ENCODE measurements around the gene GDPGP1.
A peak's percentile ranks its signal among the peaks of the same experiment; 100 is the strongest.
"Not testable (repeated sequence)": the region's sequence is repeated elsewhere in the genome, so short reads cannot be mapped to it uniquely, and the experiment has no call there.

The GDPGP1 gene

DNA sequence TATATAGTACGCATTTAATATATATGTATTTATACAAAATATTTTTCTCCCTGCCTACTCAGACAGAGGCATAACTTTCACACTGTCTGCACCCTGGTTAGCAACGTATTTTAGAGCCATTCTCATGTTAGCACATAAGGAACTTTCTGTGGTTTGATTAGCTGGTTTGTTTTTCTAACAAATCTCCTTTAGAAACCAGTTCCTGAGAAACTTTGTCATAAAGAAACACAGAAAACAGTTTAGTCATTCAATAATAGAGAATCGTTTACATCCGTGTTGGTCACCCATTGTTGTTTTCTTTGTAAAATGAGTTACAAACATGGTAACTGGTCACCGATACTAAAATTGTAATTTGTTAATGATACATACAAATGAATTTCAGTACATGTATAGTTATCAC, 25.5 kb downstream of the GDPGP1 start:
- no peak for DNase-seq (ENCODE audit: low read depth in 1 of 2, low spot score in 1 of 2)

DNA sequence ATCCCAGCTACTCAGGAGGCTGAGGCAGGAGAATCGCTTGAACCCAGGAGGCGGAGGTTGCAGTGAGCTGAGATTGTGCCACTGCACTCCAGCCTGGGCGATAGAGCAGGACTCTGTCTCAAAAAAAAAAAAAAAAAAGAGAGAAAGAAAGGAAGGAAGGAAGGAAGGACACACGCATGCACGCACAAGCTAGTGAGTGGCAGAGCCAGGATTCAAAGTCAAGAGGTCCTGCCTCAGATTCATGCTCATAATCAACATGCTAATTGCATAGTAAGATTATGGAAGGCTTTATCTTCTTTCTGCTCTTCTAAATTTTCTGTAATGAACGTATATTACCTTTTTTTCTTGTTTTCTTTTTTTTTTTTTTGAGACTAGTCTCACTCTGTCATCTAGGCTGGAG, 26.7 kb downstream of the GDPGP1 start:
- DNase-seq (ENCODE audit: low read depth in 1 of 2, low spot score in 1 of 2) = not testable (repeated sequence)

DNA sequence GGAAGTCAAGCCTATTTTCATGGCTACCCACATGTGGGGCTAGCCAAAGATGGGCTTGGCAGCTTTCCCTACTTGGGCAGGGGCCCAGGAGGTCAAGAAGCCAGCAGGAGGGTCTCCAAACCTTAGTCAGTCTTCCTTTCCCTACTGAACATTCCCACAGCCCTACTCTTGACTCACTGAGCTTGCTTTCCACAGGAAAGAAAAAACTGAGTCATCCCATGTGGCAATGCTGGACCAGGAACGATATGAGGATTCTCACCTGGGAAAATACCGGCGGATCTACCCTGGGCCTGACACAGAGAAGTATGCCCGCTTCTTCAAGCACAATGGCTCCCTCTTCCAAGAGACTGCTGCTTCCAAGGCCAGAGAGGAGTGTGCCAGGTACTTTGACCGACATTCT, 27.8 kb downstream of the GDPGP1 start:
- no peak for DNase-seq (ENCODE audit: low read depth in 1 of 2, low spot score in 1 of 2)

DNA sequence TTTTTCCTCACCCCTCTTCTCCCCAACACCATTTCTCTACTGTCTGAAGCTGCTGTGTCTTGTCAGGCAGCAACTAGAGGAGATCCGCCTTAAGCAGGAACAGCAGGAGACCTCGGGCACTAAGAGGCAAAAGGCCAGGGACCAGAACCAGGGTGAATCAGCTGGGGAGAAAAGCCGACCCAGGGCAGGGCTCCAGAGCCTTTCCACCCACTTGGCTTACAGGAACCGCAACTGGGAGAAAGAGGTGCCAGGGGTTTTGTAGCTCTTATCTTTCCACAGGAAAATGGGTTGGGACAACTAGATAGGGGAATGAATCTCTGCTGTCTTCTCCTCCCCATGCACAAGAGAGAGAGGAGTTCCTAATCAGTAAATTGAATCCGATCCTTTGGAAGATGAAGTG, 28.4 kb downstream of the GDPGP1 start:
- no peak for DNase-seq (ENCODE audit: low read depth in 1 of 2, low spot score in 1 of 2)

DNA sequence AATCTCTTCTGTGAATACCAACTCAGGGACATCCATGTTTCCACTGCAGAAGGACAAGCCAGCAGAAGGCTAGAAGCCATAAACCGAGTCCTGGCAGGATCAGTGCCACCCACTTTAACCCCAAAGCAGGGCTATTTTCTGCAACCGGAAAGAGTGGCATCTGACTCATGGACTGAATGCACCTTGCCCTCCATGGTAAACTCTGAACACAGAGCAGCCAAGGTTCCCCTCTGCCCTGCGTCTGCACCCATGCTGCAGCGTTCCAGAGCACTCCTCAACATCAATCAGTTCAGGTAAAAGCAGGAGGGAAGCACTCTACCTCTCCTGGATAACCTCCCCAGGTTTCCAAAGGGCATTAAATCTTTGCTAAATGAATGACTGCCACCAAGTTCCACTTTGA, 30.7 kb downstream of the GDPGP1 start:
- no peak for DNase-seq (ENCODE audit: low read depth in 1 of 2, low spot score in 1 of 2)

DNA sequence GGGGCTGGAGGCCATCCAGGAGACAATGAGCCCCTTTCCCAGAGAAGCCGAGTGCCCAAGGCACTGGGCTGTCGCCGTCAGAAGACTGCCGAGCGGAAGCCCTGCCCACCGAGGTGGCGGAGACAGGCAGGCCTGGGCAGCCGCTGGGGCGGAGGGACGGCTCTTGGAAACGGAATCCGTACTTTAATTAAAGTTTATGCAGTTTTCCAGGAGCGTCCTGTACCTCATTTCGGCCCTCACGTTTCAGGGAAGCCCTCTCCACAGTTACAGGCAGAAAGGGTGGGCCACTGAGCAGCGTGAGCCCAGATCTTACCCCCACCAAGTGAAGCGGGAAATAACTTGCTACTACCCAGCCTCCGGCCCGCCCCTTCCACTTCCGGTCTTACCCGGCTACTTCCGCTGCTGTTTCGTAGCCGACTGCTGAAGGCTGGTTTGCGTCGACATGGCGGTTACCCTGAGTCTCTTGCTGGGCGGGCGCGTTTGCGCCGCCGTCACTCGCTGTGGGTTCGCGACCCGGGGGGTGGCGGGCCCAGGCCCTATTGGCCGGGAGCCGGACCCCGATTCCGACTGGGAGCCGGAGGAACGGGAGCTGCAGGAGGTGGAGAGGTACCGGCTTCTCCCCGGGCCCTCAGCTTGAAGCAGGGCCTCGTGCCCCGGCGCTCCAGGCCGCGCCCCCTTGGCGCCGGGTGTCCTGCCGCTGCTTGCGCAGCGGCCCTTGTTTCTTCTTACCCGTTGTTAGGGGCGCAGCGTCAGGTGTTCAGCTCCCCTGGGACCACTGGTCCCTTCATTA, 31.5 kb downstream of the GDPGP1 start, which contains the start of gene NGRN:
TSS of gene NGRN (plus strand) at position 402 of the 790 bp plus-strand sequence. CDS start at position 443, 41 bp downstream.
- DNase-seq (ENCODE audit: low read depth in 1 of 2, low spot score in 1 of 2) = peak; percentile 77 to 85

DNA sequence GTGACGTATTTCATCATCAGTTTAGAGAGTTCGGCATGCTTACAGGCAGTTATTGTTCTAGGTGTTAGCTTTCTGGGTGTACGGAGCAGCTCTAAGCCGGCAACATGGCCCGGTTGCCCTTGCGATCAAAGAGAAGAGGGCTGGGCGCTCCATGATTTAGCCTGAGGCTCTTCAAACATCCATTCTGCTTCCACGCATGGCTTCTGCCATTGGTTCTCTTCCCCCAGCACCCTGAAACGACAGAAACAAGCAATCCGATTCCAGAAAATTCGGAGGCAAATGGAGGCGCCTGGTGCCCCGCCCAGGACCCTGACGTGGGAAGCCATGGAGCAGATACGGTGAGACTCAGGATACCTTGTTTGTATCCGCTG, 32.0 kb downstream of the GDPGP1 start:
- peak; percentile 5 to 24 for DNase-seq (ENCODE audit: low read depth in 1 of 2, low spot score in 1 of 2)

DNA sequence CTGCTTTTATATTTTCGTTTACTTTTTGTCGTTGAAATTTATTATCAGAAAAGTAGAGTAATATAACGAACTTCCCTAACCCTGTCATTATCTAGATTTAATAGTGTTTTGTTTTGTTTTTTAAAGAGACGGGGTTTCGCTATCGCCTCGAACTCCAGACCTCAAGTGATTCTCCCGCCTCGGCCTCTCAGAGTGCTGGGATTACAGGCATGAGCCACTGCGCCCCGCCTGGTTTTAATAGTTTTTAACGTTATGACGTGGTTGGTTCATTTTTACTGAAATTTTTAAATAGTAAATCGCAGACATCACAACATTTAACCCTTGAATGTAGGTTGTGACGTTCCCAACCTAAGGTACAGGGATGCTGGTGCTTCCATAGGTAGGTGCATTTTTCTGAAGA, 32.5 kb downstream of the GDPGP1 start:
- no peak for DNase-seq (ENCODE audit: low read depth in 1 of 2, low spot score in 1 of 2)

DNA sequence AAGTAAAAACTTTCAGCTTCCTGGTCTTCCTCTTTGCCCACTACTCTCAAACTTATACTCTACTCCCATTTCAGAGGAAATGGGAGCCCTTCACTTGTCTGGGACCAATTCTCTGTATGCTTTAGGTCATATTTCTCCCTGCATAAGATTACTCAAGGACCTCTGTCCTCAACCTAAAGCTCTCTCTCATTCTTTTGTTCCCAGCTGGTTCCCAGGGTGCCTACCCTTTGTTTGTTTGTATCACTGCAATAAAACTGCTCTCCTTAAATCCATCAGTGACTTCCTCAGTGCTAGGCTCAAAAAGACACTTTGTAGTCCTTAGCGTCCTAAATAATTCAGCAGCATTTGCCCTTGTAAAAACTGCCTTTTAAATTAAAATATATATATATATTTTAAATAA, 34.4 kb downstream of the GDPGP1 start:
- no peak for DNase-seq (ENCODE audit: low read depth in 1 of 2, low spot score in 1 of 2)

DNA sequence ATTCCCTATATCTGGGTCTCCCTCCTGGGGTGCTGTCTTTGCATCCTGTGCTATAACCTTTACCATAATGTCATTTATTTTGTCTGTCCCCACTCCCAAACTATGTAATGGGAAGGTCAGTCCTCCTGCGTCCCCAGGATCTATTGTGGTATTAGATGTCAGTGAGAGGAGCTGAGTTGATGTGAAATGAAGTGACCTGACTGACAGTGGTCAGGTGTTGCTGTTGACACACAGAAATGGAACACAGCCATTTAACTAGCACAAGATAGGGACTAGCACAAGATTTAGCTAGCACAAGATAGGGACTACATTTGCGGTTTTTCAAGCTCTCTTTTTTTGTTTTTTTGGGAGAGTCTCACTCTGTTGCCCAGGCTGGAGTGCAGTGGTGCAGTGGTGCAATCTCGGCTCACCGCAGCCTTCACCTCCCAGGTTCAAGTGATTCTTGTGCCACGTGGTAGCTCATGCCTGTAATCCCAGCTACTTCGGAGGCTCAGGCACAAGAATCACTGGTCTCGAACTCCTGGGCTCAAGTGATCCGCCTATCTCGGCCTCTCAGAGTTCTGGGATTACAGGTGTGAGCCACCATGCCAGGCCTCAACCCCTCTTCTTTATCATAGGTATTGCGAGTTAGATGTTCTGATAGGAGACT, 36.6 kb downstream of the GDPGP1 start:
- DNase-seq (ENCODE audit: low read depth in 1 of 2, low spot score in 1 of 2) = no peak

DNA sequence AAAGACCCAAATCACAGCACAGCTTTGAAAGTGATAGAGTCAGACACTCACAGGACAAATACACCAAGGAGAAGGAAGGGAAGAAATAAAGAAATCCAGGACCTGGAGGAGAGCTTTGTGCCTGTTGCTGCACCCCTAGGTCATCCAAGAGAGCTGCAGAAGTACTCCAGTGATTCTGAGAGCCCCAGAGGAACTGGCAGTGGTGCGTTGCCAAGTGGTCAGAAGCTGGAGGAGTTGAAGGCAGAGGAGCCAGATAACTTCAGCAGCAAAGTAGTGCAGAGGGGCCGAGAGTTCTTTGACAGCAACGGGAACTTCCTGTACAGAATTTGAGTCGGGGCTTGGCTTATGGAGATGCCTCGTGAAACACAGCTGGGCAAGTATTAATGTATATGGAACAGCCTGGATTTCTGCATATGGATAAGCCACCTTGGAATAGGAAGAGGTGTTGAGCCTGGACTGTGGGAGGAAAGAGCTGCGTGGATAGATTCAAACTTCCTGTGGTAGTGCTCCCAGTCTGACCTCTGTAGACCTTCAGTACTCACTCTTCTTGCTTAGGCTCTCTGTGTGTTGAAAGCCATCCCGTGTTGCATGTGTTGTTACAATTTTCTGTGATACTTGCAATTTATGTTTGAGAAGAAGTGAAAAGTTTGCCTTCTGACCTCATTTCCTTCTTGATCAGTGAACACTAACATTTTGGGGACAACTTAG, 37.6 kb downstream of the GDPGP1 start:
- DNase-seq (ENCODE audit: low read depth in 1 of 2, low spot score in 1 of 2) = no peak

DNA sequence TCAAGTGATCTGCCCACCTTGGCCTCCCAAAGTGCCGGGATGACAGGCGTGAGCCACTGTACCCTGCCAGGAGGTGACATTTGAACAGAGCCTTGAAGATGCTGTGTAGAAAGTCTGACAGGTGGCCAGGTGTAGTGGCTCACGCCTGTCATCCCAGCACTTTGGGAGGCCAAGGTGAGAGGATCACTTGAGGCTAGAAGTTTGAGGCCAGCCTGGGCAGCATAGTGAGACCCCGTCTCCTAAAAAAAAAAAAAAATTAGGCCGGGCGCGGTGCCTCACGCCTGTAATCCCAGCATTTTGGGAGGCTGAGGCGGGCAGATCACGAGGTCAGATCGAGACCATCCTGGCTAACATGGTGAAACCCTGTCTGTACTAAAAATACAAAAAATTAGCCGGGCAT, 44.5 kb downstream of the GDPGP1 start:
- DNase-seq (ENCODE audit: low read depth in 1 of 2, low spot score in 1 of 2) = not testable (repeated sequence)

DNA sequence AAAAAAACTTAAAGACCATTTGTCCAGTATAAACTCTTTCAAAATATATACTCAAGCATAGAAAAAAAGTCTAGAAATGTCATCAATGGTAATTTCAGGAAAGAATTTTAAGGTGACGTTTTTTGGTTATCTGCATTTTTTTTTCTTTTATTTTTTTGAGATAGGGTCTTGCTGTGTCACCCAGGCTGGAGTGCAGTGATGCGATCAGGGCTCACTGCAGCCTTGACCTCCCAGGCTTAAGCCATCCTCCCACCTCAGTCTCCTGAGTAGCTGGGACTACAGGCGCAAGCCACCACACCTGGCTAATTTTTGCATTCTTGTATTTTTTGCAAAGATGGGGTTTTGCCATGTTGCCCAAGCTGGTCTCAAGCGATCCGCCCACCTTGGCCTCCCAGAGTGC, 46.7 kb downstream of the GDPGP1 start:
- not testable (repeated sequence) for DNase-seq (ENCODE audit: low read depth in 1 of 2, low spot score in 1 of 2)

DNA sequence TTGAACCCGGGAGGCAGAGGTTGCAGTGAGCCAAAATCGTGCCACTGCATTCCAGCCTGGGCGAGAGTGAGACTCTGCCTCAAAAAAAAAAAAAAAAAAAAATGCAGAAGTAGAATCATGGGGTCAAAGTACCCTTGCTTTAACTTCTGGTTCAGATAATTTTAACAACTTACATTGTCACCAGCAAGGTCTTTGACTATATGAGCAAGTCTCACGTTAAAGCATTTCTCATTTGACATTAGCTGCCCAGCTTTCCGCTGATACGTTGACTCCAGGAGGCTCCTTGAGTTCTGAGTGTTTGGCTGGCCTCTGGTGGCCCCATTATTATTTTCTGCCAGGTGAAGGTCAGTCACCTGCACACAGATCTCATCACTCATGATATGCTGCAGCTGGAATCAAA, 47.6 kb downstream of the GDPGP1 start:
- DNase-seq (ENCODE audit: low read depth in 1 of 2, low spot score in 1 of 2) = not testable (repeated sequence)

DNA sequence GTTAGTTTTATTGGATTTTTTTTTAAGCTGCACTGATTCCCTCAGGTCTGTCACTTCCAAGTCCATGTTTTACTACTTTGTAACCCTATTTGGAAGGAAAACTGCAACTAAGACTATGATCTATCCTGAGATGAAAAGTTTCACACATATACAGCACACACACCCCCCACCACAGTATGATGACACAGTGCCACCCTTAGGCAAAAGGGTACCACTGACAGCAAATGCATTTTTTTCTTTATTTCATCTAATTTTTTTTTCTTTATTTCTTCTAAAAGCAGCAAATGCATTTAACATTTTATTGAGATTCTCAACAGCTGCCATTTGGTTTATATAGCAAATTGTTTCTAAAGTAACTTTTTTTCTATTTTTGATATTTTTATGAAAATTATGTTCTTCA, 52.7 kb downstream of the GDPGP1 start:
- no peak for DNase-seq (ENCODE audit: low read depth in 1 of 2, low spot score in 1 of 2)

DNA sequence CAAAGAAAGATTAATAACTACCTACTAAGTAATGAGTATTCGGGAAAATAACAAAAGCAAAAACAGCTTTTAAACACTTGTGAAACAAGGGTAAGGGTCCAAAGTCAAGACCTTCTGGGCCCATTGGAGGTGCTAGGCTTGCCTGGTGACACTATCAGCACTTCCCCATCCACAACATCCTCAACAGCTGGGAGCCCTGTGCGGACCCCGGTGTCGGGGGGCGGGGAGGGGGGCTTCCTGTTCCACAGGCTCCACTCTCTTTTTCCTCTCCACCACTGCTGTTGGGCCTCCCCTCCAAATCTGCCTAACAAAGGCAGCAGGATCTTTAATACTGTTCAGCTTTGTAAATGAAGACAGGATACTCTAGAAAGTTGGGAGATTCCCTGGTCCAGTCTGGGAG, 53.1 kb downstream of the GDPGP1 start:
- DNase-seq (ENCODE audit: low read depth in 1 of 2, low spot score in 1 of 2) = no peak

DNA sequence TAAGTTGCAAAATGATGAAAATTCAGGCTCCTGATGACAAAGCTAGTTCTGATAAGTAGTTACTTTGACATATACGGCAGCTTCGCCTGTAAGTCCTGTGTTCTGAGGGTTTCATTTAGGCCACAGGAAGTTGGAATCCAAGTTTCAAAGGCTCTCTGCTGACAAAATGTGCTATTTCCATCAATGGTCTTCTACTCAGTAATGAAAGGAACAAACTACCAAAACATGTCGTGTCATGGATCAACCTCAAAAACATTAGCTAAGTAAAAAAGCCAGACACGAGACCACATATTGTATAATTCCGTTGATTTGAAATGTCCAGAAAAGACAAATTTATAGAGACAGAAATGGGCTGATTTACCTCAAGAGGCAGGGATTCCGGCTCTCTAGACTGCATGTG, 53.9 kb downstream of the GDPGP1 start:
- DNase-seq (ENCODE audit: low read depth in 1 of 2, low spot score in 1 of 2) = no peak

DNA sequence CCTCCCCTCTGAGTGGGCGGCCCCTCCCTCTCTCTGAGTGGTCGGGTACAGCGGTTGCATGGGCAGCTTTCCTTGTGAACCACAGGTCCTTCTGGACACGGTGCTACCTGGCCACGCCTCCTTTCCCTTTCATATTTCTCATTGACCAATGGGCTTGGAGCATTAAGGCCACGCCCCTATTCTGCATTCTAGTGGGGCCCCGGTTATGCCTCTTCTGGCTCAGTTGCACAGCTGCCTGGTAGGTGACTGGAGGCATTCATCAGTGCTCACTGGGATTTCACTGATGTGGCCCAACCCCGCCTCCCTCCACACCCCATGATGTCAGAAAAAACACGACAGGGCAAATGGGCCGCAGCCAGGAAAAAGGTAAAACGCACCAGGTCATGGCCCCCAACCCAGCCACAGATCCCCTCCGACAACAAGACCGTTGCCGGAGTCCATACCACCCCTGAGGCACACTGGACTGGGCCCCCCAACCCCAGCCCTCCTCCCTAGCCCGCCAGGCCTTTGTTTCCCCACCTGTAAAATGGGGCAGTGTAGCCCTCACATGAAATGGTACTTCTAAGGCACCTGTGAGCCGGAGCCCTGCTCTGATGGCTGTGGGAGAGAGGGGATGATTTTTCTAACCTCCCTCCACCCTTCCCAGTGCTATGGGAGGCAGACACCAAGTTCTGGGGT, 57.8 kb downstream of the GDPGP1 start:
- DNase-seq (ENCODE audit: low read depth in 1 of 2, low spot score in 1 of 2) = no peak

DNA sequence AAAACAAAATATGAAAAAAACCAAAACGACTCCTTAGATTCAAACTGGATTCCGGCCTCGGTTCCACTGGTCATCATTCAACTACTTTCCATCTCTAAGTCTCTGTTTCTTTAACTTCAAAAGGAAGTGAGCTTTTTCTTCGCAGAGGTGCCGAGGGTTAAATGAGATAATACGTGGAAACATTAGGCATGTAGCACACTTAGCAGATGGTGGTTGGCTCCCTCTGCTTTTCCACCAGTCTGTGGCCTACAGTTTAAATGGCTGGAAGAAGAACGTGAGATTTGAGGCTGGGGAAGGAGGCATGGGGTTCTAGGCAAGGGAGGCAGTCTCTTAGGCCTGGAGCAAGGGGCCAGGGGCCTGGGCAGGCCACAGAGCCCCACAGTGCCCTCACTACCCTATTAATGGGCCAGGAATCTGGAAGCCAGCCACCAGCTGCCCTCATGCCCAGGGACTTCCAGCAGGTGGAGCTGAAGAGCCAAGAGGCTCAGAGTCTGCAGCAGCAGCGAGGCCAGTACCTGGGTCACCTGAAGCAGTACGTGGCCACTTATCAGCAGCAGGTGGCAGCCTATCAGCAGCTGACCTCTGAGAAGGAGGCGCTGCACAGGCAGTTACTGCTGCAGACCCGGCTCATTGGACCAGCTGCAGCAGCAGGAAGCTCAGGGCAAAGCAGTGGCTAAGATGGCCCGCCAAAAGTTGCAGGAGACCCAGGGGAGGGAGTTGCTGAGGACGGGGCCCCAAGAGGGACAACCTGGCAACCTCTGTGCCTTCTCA, 59.2 kb downstream of the GDPGP1 start:
- peak; percentile 40 to 61 for DNase-seq (ENCODE audit: low read depth in 1 of 2, low spot score in 1 of 2)

DNA sequence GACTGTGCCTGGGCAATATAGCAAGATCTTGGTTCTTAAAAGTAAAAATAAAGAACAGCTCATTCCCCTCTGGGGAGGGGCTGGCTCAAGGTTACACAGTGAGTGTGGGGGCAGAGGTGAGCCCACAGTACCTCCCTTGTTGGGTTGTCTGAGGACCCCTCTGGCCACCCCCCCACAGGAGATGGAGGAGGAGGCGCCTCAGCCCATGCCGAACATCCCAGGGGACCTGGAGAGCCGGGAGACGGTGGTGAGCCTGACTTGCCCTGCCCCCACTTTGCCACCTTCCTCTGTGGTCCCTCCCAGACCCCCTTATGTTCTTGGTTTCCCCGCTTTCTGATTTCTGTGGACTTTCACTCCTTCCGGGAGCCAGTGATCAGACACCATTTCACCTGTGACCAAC, 60.1 kb downstream of the GDPGP1 start:
- no peak for DNase-seq (ENCODE audit: low read depth in 1 of 2, low spot score in 1 of 2)
